Activated CD4-positive, alpha-beta T cell treated with anti-CD3 and anti-CD28 coated beads, Interleukin-2, amount 50 U/mL, for 1 hour (primary cell): ENCODE measurements around the gene SCN1B.
"Not testable (repeated sequence)": the region's sequence is repeated elsewhere in the genome, so short reads cannot be mapped to it uniquely, and the experiment has no call there.

Experiments
- DNase-seq: peaks from one replicate; pipeline ENCODE4 v3.0.0-alpha.2; 2020

The SCN1B gene

DNA sequence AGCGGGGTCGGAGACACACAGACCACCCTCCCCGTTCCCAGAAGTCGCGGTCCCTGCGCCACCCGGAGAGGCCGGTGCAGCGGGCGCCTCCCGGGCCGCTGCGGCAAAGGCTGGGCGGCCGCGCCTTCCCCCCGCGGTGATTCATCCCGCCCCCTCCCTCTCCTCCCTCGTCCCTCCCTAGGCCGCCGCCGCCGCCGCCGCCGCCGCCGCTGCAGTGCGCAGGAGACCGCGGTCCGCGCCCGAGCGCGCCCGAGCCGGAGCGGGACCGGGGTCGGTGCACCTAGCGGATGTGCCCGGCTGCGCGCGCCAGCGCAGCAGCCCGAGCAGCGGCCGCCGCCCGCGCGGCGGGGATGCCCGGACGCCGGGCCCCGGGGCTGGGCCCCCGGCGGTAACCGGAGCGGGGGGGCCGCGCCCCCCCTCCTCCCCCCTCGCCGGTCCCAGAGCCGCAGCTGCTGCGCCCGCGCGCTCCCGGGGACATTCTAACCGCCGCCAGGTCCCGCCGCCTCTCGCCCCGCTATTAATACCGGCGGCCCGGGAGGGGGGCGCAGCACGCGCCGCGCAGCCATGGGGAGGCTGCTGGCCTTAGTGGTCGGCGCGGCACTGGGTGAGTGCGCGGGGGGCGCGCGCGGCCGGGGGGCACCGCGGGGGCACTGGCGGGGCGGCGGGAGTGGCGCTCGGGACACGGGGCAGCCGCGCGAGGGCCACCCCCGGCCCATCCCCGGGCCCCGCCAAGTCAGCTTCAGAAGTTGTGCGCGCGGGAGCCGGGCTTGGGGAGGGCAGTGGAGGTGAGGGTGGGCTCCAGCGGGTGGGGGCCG lies at the start of gene SCN1B:
Gene SCN1B (plus strand): TSS at position 214 of the 815 bp plus-strand sequence. CDS start 351 bp downstream, at position 565.
- DNase-seq = peak; percentile 61

DNA sequence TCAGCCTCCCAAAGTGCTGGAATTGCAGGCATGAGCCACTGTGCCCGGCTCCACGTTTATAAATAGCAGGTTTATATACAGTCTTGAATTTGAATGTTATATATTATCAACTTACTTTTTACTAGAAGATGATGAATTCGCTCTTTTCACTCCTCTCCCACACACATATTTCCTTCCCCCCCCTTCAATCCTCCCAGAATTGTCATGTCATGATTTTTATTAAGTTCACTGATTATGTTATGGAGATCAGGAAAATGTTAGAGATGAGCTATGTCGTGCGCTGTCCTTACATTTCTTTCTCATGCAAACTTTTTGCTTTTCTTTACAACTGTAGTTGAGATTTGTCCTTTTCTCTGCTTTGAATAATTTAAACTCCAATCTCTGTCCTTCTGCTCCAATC lies 48.0 kb upstream of the SCN1B start:
- DNase-seq = no peak

- DNase-seq = no peak
These were observed 46.5 kb upstream of the SCN1B start for GRCh38 chr19:34983786-34984185.

DNA sequence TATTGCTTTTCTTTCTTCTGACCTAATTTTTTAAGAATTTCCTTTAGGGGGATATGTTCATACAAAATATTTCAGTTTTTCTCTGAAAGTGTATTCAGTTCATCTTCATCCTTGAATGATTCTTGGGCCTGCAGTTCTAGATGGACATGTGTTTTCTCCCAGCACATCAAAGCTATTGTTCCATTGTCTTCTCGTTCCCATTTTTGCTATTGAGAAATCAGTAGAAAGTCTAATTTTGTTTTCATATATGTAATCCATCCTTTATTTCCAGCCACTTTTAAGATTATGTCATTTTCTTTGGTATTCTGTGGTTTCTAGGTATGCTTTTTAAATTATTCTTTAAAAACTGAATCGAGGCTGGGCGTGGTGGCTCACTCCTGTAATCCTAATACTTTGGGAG lies 46.0 kb upstream of the SCN1B start:
- no peak for DNase-seq

GRCh38 chr19:34985249-34986022 lies 44.8 kb upstream of the SCN1B start:
- no peak for DNase-seq

- no peak for DNase-seq
These were observed 42.2 kb upstream of the SCN1B start for GRCh38 chr19:34988119-34988518.

GRCh38 chr19:34989298-34989697 lies 41.0 kb upstream of the SCN1B start:
- DNase-seq = no peak

DNA sequence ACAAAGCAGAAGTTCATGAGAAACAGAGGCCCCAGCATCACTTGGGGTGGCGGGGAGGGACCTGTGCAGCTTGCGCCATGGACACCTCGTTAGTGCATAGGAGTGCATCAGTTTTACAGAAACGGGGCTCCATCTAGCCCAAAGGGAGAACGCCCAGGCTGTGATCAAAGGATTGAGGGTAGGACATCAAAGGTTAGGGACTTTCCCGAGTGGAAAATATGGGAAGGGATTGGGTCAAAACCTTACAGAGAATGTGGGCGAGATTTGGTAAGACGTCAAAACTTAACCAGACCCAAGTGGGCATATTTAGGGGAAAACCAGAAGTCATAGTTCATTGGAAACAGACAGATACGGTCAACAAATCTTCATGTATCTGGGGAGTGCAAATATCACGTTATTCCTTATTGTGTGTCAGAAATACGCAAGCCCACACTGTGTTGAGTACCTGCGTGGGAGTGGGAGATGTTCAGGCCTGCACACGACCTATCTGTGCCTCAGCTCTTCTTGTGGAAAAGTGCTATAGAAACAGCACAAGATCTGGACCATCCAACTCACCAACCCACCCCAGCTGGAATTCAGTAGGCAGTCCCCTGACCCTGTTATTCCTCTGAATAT lies 39.6 kb upstream of the SCN1B start:
- DNase-seq = no peak

- no peak for DNase-seq
These were observed 38.5 kb upstream of the SCN1B start for GRCh38 chr19:34991542-34992333.

DNA sequence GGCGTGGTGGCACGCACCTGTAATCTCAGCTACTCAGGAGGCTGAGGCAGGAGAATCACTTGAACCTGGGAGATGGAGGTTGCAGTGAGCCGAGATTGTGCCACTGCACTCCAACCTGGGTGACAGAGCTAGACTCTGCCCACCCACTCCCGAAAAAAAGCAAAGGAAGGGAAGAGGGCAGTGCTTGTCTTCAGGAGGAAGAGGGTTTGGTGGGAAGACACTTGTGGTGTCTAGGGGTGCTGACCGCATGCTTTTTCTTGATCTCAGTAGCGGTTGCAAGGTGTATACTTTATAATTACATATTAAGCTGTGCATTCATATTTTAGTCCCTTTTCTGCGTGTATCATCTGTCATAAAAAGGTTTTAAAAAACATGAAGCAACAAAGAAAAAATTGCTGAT lies 37.7 kb upstream of the SCN1B start:
- DNase-seq = not testable (repeated sequence)

DNA sequence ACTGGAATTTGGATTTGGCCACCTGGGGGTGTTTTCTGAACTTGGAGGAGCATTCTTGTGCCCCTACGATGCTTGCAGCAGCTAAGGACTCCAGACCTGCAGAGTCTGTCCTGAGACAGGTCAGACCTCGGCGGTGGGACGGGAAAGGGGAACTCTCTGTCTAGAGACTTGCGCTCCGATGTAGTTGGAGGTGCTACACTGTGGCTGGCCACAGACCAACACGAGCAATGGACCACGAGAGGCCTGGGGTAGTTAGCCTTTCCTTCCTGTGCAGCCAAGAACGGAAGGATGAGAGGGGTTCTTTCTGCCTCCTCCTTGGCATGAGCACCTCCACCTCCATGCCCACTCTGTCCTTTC lies 36.0 kb upstream of the SCN1B start:
- DNase-seq = no peak

- no peak for DNase-seq
These were observed 35.4 kb upstream of the SCN1B start for GRCh38 chr19:34994643-34995541.

DNA sequence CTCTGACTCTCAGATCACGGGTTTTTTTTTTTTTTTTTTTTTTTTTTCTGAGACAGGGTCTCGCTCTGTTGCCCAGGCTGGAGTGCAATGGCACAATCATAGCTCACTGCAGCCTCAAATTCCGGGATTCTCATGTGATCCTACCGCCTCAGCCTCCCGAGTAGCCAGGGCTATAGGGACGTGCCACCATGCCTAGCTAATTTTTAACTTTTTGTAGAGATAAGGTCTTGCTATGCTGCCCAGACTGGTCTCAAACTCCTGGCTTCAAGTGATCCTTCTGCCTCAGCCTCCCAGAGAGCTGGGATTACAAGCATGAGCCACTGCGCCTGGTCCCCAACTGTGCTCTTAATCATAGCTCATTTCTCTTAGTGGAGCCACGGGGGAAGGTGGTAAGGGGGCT lies 34.7 kb upstream of the SCN1B start:
- no peak for DNase-seq

GRCh38 chr19:34997071-34997617 lies 33.1 kb upstream of the SCN1B start:
- DNase-seq = no peak

GRCh38 chr19:34998224-34998623 lies 32.0 kb upstream of the SCN1B start:
- not testable (repeated sequence) for DNase-seq

DNA sequence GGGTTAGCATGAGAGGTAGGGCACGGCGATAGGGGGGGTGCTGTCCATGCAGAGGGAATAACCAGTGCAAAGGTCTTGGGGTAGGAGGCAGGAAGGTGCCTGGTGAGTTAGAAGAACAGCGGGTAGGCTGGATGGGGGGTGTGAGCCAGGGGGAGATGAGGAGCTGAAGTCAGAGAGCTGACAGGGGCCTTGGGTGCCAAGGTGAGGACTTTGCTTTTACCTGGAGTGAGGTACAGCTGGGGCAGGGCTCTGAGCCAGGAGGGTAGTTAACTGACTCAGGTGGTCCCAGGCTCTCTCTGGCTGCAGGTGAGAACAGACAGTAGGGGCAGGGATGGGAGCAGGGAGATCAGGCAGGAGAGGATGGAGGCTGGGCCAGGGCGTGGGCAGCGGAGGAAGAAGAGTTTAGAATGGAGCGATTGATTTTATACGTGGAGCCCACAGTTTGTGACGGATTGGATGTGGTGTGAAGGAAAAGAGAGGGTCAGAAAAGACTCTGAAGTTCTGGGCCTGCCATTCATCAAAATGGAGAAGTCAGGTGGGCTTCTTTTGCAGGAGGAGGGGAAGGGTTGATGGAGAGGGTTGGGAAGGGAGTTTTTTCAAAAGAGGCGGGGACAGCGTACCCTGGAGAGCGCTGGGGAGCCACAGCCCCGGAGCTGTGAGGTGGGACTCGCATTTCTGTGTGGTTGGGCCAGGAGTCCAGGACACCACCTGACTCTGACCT lies 31.3 kb upstream of the SCN1B start:
- DNase-seq = no peak

DNA sequence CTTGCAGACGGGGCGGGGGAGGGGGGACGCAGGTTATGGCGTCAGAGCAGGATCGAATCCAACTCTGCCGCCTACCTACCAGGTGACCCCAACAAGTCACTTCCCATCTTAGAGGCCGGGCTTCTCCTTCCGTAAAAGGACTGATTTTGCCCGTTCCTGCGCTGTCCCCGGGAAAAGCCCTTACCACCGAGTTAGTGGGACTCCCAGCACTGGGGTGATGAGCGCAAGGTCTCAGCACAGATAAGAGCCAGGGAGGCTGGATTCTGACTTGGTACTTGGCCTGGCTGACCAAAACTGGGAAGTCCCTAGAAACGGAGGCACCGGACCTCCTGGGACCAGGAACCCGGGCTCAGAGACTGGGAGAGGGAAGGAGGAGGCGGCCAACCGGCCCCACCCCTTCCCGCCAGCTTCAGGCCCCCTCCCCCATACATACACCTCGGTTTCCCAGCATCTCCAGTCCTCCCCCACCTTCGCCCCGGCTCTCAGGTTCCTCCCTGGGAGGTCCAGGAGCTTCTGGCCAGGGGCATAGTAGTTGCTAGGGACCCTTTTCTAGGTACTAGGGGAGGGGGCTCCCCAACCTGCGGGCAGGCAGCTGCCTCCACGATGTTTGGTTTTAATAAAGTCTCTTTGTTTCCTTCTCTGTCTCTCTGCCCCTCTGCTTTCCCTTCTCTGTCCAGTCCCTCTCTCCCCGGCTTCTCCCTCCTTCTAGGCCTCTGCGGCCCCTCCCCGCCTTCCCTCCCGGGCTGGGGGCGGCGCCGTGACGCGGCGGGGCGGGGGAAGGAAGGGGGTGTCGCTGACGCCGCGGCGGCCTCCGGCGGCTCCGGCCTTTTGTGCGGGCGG lies 30.6 kb upstream of the SCN1B start, which contains the start of gene GRAMD1A:
Gene GRAMD1A (plus strand): TSS at position 826 of the 840 bp plus-strand sequence. CDS start 156 bp downstream, outside the sequence.
- DNase-seq = peak; percentile 67

DNA sequence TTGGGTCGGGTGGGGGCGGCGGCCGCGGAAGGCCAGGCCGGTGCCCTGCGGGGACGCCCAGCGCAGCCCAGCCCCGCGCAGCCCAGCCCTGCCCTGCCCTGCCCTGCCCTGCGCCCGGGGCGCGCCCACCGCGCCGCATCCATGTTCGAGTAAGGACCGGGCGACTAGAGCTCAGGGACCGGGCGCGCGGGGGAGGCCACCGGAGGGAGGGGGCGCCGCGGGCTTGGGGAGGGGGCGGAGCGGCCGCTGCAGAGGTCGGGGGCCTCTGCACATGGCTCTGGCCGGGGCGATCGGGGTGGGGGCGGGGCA lies 30.0 kb upstream of the SCN1B start:
- DNase-seq = no peak

- peak; percentile 61 for DNase-seq
These were observed 29.4 kb upstream of the SCN1B start for GRCh38 chr19:35000647-35001501.
